PFSK-1 (cell line): ENCODE data around the gene ERFL.

Experiments used
- POLR2AphosphoS5 ChIP-seq: IDR thresholded peaks from 2 replicates; pipeline ENCODE4 v1.6.1; 2012; ENCODE audit warnings: low read depth, mild to moderate bottlenecking, control low read depth, low read length, moderate library complexity
- SIN3A ChIP-seq: IDR thresholded peaks from 2 replicates; pipeline ENCODE4 v1.6.1; 2012; ENCODE audit warnings: mild to moderate bottlenecking, low read length, moderate library complexity, borderline replicate concordance; ENCODE audit not compliant: insufficient read depth
- TAF1 ChIP-seq: IDR thresholded peaks from 2 replicates; pipeline ENCODE4 v1.6.1; 2012; ENCODE audit warnings: low read length, control low read depth, borderline replicate concordance; ENCODE audit not compliant: insufficient read depth

- peak; percentile 36; the same call in 1 of the 2 replicates for TF ChIP-seq POLR2AphosphoS5
- no peak for TF ChIP-seq SIN3A
- TF ChIP-seq TAF1, result no peak
Observed at GRCh38 chr19:41870401-41870873, 57.8 kb downstream of the ERFL start.
